ENCODE results near the gene TTC28.
"Not testable (repeated sequence)": the region's sequence is repeated elsewhere in the genome, so short reads cannot be mapped to it uniquely, and the experiment has no call there.

The TTC28 gene

GRCh38 chr22:28477556-28477955 is 202.1 kb downstream of the TTC28 start:
- Histone ChIP-seq H3K4me1 (ENCODE audit: control insufficient read depth, insufficient read depth, low read length) (no peaks in the 10 kb centered on the region), H3K27me3 (replicated peaks; ENCODE audit: control insufficient read depth, insufficient read depth, low read length) (no peaks in the 10 kb centered on the region), H3K9me3 (ENCODE audit: control insufficient read depth, low read length) (no peaks in the 10 kb centered on the region), H3K9ac (ENCODE audit: low read length) (no peak overlapping the region), H3K36me3 (ENCODE audit: control insufficient read depth, insufficient read depth, low read length, severe bottlenecking) (no peaks in the 10 kb centered on the region), H3K4me3 (ENCODE audit: low read length) (no peak overlapping the region)
- DNase-seq (ENCODE audit: low read depth) = no peak

DNA sequence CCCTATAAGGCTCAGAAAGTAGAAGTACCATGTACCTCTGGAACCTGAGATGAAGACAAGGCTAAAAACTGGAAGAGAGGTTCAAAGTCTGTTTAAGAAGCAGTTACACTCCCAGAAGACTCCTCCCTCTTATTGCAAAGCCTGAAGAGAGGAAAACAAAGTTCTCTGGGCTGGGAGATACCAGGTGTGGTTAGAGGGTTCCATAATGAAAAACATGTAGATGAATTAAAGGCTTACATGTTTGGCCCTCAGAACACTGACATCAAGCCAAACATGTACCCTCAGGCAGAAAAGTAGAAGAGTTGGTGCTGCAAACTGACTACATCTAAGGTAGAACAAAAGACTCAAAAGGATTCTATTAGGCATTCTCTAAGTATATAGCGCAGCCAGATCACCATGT is 205.3 kb downstream of the TTC28 start:
- Histone ChIP-seq H3K9me3 (ENCODE audit: control insufficient read depth, low read length) (no peaks in the 10 kb centered on the region), H3K9ac (ENCODE audit: low read length) (no peak overlapping the region), H3K36me3 (ENCODE audit: control insufficient read depth, insufficient read depth, low read length, severe bottlenecking) (no peaks in the 10 kb centered on the region), H3K4me1 (ENCODE audit: control insufficient read depth, insufficient read depth, low read length) (no peaks in the 10 kb centered on the region), H3K27me3 (replicated peaks; ENCODE audit: control insufficient read depth, insufficient read depth, low read length) (no peaks in the 10 kb centered on the region), H3K4me3 (ENCODE audit: low read length) (no peak overlapping the region)
- DNase-seq (ENCODE audit: low read depth) = no peak

GRCh38 chr22:28473258-28473657 is 206.4 kb downstream of the TTC28 start:
- no peaks in the 10 kb centered on the region for H3K36me3 ChIP-seq (ENCODE audit: control insufficient read depth, insufficient read depth, low read length, severe bottlenecking)
- no peak for DNase-seq (ENCODE audit: low read depth)
- H3K9me3 ChIP-seq (ENCODE audit: control insufficient read depth, low read length) = no peaks in the 10 kb centered on the region
- no peaks in the 10 kb centered on the region for H3K27me3 ChIP-seq (replicated peaks; ENCODE audit: control insufficient read depth, insufficient read depth, low read length)
- no peak overlapping the region for H3K4me3 ChIP-seq (ENCODE audit: low read length)
- H3K9ac ChIP-seq (ENCODE audit: low read length) = no peak overlapping the region
- H3K4me1 ChIP-seq (ENCODE audit: control insufficient read depth, insufficient read depth, low read length) = no peaks in the 10 kb centered on the region

DNA sequence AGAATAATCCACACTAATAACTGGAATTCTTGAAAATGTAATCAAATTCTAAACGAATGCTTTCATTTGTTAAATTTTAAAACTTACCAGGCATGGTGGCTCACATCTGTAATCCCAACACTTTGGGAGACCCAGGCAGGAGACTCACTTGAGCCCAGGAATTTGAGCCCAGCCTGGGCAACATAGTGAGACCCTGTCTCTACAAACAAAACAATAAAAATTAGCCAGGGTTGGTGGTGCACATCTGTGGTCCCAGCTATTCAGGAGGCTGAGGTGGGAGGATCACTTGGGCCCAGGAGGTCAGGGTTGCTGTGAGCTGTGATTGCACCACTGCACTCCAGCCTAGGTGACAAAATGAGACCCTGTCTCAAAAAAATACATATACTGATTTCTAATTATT is 212.6 kb downstream of the TTC28 start:
- H3K4me3 ChIP-seq (ENCODE audit: low read length); DNase-seq (ENCODE audit: low read depth); H3K27me3 ChIP-seq (replicated peaks; ENCODE audit: control insufficient read depth, insufficient read depth, low read length); H3K9ac ChIP-seq (ENCODE audit: low read length); H3K36me3 ChIP-seq (ENCODE audit: control insufficient read depth, insufficient read depth, low read length, severe bottlenecking); H3K4me1 ChIP-seq (ENCODE audit: control insufficient read depth, insufficient read depth, low read length); H3K9me3 ChIP-seq (ENCODE audit: control insufficient read depth, low read length): not testable (repeated sequence)

DNA sequence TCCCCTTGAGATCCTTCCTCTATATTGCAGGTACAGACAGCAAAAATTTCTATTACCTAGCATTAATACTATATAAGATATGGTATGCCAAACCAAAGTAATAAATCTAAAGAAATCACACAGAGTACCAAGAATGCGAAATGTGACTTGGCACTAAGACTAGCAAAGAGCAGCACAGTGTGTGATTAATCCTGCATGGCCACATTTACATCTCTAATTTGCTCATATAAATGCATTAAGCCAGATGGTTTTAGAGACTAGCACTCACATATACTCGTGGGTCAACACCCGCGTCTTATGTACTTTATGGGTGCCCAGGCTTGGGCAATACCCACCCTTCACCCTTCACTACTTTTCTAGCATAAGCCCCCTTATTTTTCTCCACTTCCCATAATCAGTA is 213.2 kb downstream of the TTC28 start:
- no peak overlapping the region for H3K9ac ChIP-seq (ENCODE audit: low read length)
- no peak for DNase-seq (ENCODE audit: low read depth)
- no peaks in the 10 kb centered on the region for H3K4me1 ChIP-seq (ENCODE audit: control insufficient read depth, insufficient read depth, low read length)
- no peaks in the 10 kb centered on the region for H3K9me3 ChIP-seq (ENCODE audit: control insufficient read depth, low read length)
- no peak overlapping the region for H3K4me3 ChIP-seq (ENCODE audit: low read length)
- H3K36me3 ChIP-seq (ENCODE audit: control insufficient read depth, insufficient read depth, low read length, severe bottlenecking) = no peaks in the 10 kb centered on the region
- no peaks in the 10 kb centered on the region for H3K27me3 ChIP-seq (replicated peaks; ENCODE audit: control insufficient read depth, insufficient read depth, low read length)

DNA sequence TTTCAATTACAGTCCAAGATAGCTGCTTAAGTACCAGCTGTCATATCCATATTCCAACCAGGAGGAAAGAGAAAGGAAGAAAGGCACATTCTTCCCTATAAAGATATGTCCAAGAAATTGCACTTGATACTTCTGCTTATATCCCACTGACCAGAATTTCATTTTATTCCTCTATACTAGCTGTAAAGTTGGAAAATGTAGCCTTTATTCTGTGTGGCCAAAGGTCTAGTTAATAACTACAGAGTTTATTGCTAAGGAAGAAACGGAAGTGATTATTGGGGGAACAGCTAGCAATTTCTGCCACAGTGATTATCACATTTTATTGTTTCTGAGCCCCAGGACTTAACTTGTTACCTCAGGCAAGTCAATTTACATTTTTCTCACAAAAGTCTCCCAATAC is 213.8 kb downstream of the TTC28 start:
- Histone ChIP-seq H3K9ac (ENCODE audit: low read length) (no peak overlapping the region), H3K27me3 (replicated peaks; ENCODE audit: control insufficient read depth, insufficient read depth, low read length) (no peaks in the 10 kb centered on the region), H3K4me3 (ENCODE audit: low read length) (no peak overlapping the region), H3K36me3 (ENCODE audit: control insufficient read depth, insufficient read depth, low read length, severe bottlenecking) (no peaks in the 10 kb centered on the region), H3K9me3 (ENCODE audit: control insufficient read depth, low read length) (no peaks in the 10 kb centered on the region), H3K4me1 (ENCODE audit: control insufficient read depth, insufficient read depth, low read length) (no peaks in the 10 kb centered on the region)
- DNase-seq (ENCODE audit: low read depth) = no peak

- no peaks in the 10 kb centered on the region for H3K36me3 ChIP-seq (ENCODE audit: control insufficient read depth, insufficient read depth, low read length, severe bottlenecking)
- DNase-seq (ENCODE audit: low read depth) = no peak
- no peak overlapping the region for H3K9ac ChIP-seq (ENCODE audit: low read length)
- no peaks in the 10 kb centered on the region for H3K9me3 ChIP-seq (ENCODE audit: control insufficient read depth, low read length)
- no peak overlapping the region for H3K4me3 ChIP-seq (ENCODE audit: low read length)
- H3K4me1 ChIP-seq (ENCODE audit: control insufficient read depth, insufficient read depth, low read length) = no peaks in the 10 kb centered on the region
- no peaks in the 10 kb centered on the region for H3K27me3 ChIP-seq (replicated peaks; ENCODE audit: control insufficient read depth, insufficient read depth, low read length)
These were observed 215.5 kb downstream of the TTC28 start for GRCh38 chr22:28464127-28464526.

DNA sequence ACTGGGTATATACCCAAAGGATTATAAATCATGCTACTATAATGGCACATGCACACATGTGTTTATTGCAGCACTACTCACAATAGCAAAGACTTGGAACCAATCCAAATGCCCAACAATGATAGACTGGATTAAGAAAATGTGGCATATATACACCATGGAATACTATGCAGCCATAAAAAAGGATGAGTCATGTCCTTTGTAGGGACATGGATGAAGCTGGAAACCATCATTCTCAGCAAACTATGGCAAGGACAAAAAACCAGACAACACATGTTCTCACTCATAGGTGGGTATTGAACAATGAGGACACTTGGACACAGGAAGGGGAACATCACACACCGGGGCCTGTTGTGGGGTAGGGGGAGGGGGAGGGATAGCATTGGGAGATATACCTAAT is 216.2 kb downstream of the TTC28 start:
- not testable (repeated sequence) for DNase-seq (ENCODE audit: low read depth); H3K27me3 ChIP-seq (replicated peaks; ENCODE audit: control insufficient read depth, insufficient read depth, low read length); H3K36me3 ChIP-seq (ENCODE audit: control insufficient read depth, insufficient read depth, low read length, severe bottlenecking); H3K4me1 ChIP-seq (ENCODE audit: control insufficient read depth, insufficient read depth, low read length); H3K9ac ChIP-seq (ENCODE audit: low read length); H3K9me3 ChIP-seq (ENCODE audit: control insufficient read depth, low read length); H3K4me3 ChIP-seq (ENCODE audit: low read length)

- no peaks in the 10 kb centered on the region for H3K27me3 ChIP-seq (replicated peaks; ENCODE audit: control insufficient read depth, insufficient read depth, low read length)
- H3K36me3 ChIP-seq (ENCODE audit: control insufficient read depth, insufficient read depth, low read length, severe bottlenecking) = no peaks in the 10 kb centered on the region
- H3K9me3 ChIP-seq (ENCODE audit: control insufficient read depth, low read length) = no peaks in the 10 kb centered on the region
- H3K4me3 ChIP-seq (ENCODE audit: low read length) = no peak overlapping the region
- H3K4me1 ChIP-seq (ENCODE audit: control insufficient read depth, insufficient read depth, low read length) = no peaks in the 10 kb centered on the region
- no peak for DNase-seq (ENCODE audit: low read depth)
- H3K9ac ChIP-seq (ENCODE audit: low read length) = no peak overlapping the region
These were observed 216.7 kb downstream of the TTC28 start for GRCh38 chr22:28462901-28463300.

GRCh38 chr22:28462041-28462440 is 217.6 kb downstream of the TTC28 start:
- H3K36me3 ChIP-seq (ENCODE audit: control insufficient read depth, insufficient read depth, low read length, severe bottlenecking) = no peaks in the 10 kb centered on the region
- H3K4me1 ChIP-seq (ENCODE audit: control insufficient read depth, insufficient read depth, low read length) = no peaks in the 10 kb centered on the region
- no peak overlapping the region for H3K4me3 ChIP-seq (ENCODE audit: low read length)
- no peaks in the 10 kb centered on the region for H3K27me3 ChIP-seq (replicated peaks; ENCODE audit: control insufficient read depth, insufficient read depth, low read length)
- H3K9me3 ChIP-seq (ENCODE audit: control insufficient read depth, low read length) = no peaks in the 10 kb centered on the region
- no peak overlapping the region for H3K9ac ChIP-seq (ENCODE audit: low read length)
- DNase-seq (ENCODE audit: low read depth) = no peak

GRCh38 chr22:28454431-28455064 is 225.1 kb downstream of the TTC28 start:
- Histone ChIP-seq H3K36me3 (ENCODE audit: control insufficient read depth, insufficient read depth, low read length, severe bottlenecking) (no peaks in the 10 kb centered on the region), H3K9ac (ENCODE audit: low read length) (no peak overlapping the region), H3K27me3 (replicated peaks; ENCODE audit: control insufficient read depth, insufficient read depth, low read length) (no peaks in the 10 kb centered on the region), H3K4me3 (ENCODE audit: low read length) (no peak overlapping the region), H3K9me3 (ENCODE audit: control insufficient read depth, low read length) (no peaks in the 10 kb centered on the region), H3K4me1 (ENCODE audit: control insufficient read depth, insufficient read depth, low read length) (peaks cover 12% of the 10 kb centered on the region)
- DNase-seq (ENCODE audit: low read depth) = no peak

GRCh38 chr22:28450109-28450508 is 229.5 kb downstream of the TTC28 start:
- Histone ChIP-seq H3K4me1 (ENCODE audit: control insufficient read depth, insufficient read depth, low read length) (peaks cover 17% of the 10 kb centered on the region), H3K27me3 (replicated peaks; ENCODE audit: control insufficient read depth, insufficient read depth, low read length) (no peaks in the 10 kb centered on the region), H3K9ac (ENCODE audit: low read length) (no peak overlapping the region), H3K4me3 (ENCODE audit: low read length) (no peak overlapping the region), H3K9me3 (ENCODE audit: control insufficient read depth, low read length) (no peaks in the 10 kb centered on the region), H3K36me3 (ENCODE audit: control insufficient read depth, insufficient read depth, low read length, severe bottlenecking) (no peaks in the 10 kb centered on the region)
- DNase-seq (ENCODE audit: low read depth) = peak; percentile 43
